Gastroesophageal sphincter (tissue), 4 donors: ENCODE measurements around the gene PLEKHM3. TPM values are rescaled to one million over a fixed set of nuclear protein-coding genes. Genes with fewer than 3 reads are reported as not detected.
"Not testable (repeated sequence)": the region's sequence is repeated elsewhere in the genome, so short reads cannot be mapped to it uniquely, and the experiment has no call there.

Source experiments
- ATAC-seq: fragments of 150-250 bp; one replicate; pipeline ENCODE4 v1.9.1; 2016; ENCODE audit warnings: mild to moderate bottlenecking, moderate library complexity
- H3K27ac ChIP-seq, 4 donors: fragments of 200-600 bp; sonication (generic) in 3 of 4; 1 replicate in 3 of 4; 2 replicates in 1 of 4; pipeline ENCODE4 v1.5.1; 2016 to 2019
- H3K27me3 ChIP-seq: fragments of 200-600 bp; sonication (generic); one replicate; pipeline ENCODE4 v1.5.1; 2019
- H3K36me3 ChIP-seq, 2 donors: fragments of 200-600 bp; sonication (generic); one replicate each; pipeline ENCODE4 v1.5.1; 2019; ENCODE audit warnings: control low read depth in 1 of 2
- H3K4me1 ChIP-seq, 3 donors: fragments of 200-600 bp; sonication (generic); 1 replicate in 2 of 3; 2 replicates in 1 of 3; pipeline ENCODE4 v1.5.1; 2016 to 2019; ENCODE audit warnings: control low read depth in 2 of 3
- H3K4me3 ChIP-seq, 2 donors: fragments of 200-600 bp; sonication (generic); one replicate each; pipeline ENCODE4 v1.5.1; 2019; ENCODE audit warnings: mild to moderate bottlenecking in 1 of 2, moderate library complexity in 1 of 2
- H3K9me3 ChIP-seq, 3 donors: fragments of 200-600 bp; sonication (generic); one replicate each; pipeline ENCODE4 v1.5.1; 2017 to 2019; ENCODE audit warnings: control low read depth in 2 of 3
- EP300 ChIP-seq: sonication (generic); formaldehyde crosslinking; IDR thresholded peaks from one replicate; pipeline ENCODE4 v1.6.1; 2017; ENCODE audit warnings: antibody characterized with exemption, mild to moderate bottlenecking
- POLR2A ChIP-seq, 2 donors: fragments of 450-650 bp; IDR thresholded peaks; one replicate each; pipeline ENCODE4 v1.6.1; 2017; ENCODE audit warnings: antibody characterized with exemption in 2 of 2, mild to moderate bottlenecking in 2 of 2, moderate library complexity in 1 of 2
- POLR2AphosphoS5 ChIP-seq: sonication (generic); formaldehyde crosslinking; IDR thresholded peaks from one replicate; pipeline ENCODE4 v1.6.1; 2017; ENCODE audit warnings: antibody characterized with exemption
- WGBS, 2 donors: methylation state at CpG; one replicate each; pipeline ENCODE4 v1.1.5; 2018; ENCODE audit warnings: low coverage in 1 of 2; 5-methylcytosine and 5-hydroxymethylcytosine counted together
- total RNA-seq, 4 donors: library from RNA; depleted of rRNA; stranded (reverse); fragments of >200 nt; gene quantifications; one replicate each; pipeline ENCODE4 v1.1.0, GENCODE V29; 2016
- TF ChIP-seq, protein P1 (sequence below), 4 experiments: fragments of 200-600 bp in 2 of 4; fragments of 450-650 bp in 2 of 4; sonication (generic) in 1 of 4; IDR thresholded peaks; one replicate each; pipeline ENCODE4 v1.5.1; 2017 to 2019; ENCODE audit warnings: antibody characterized with exemption in 4 of 4, mild to moderate bottlenecking in 2 of 4, moderate library complexity in 2 of 4

PLEKHM3 gene
- total RNA-seq, 4 donors from 2014 or later: 21.4 to 35.5 (median 29.7) TPM

DNA sequence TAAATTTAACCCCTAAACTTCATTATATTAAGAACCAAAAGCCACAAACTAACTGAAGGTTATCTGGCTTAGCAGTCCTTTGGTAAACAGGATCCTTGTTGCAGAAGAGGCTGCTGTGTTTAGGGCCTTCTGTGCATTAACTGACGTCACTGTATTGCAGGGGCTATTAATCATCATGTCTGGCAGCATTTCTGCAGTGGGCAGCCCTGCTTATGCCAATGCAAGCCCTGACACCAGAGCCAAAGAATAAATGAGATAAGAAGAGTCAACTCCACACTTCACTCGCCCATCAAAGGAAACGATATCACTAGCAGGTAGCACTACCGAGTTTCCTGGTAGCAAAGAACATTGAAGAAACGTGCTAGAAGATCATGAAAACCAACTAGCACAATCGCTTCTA, 110.6 kb downstream of the PLEKHM3 start:
- H3K4me3 ChIP-seq: no peak overlapping the region
- peaks cover 0 to 9% of the 10 kb centered on the region in 2 donors for H3K36me3 ChIP-seq
- ATAC-seq: no peak
- 97 to 100% methylated on average over 3 to 6 of the region's 6 CpGs for WGBS, 2 donors
- H3K27me3 ChIP-seq: no peaks in the 10 kb centered on the region
- no peaks in the 10 kb centered on the region for H3K4me1 ChIP-seq
- H3K9me3 ChIP-seq: no peaks in the 10 kb centered on the region
- no peak overlapping the region for H3K27ac ChIP-seq
- TF ChIP-seq EP300 (no peak), POLR2AphosphoS5 (no peak), POLR2A (IDR thresholded peaks at IDR 0.05) (no peak)
- TF ChIP-seq, protein P1, sequence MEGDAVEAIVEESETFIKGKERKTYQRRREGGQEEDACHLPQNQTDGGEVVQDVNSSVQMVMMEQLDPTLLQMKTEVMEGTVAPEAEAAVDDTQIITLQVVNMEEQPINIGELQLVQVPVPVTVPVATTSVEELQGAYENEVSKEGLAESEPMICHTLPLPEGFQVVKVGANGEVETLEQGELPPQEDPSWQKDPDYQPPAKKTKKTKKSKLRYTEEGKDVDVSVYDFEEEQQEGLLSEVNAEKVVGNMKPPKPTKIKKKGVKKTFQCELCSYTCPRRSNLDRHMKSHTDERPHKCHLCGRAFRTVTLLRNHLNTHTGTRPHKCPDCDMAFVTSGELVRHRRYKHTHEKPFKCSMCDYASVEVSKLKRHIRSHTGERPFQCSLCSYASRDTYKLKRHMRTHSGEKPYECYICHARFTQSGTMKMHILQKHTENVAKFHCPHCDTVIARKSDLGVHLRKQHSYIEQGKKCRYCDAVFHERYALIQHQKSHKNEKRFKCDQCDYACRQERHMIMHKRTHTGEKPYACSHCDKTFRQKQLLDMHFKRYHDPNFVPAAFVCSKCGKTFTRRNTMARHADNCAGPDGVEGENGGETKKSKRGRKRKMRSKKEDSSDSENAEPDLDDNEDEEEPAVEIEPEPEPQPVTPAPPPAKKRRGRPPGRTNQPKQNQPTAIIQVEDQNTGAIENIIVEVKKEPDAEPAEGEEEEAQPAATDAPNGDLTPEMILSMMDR (IDR thresholded peaks at IDR 0.05): no peak

GRCh38 chr2:207913772-207914358, 111.5 kb downstream of the PLEKHM3 start:
- Histone ChIP-seq H3K4me1 (no peaks in the 10 kb centered on the region), H3K27me3 (no peaks in the 10 kb centered on the region), H3K4me3 (no peak overlapping the region), H3K9me3 (no peaks in the 10 kb centered on the region), H3K27ac (no peak overlapping the region), H3K36me3 (peaks cover 0 to 9% of the 10 kb centered on the region in 2 donors)
- WGBS, 2 donors: 88 to 98% methylated on average over 11 to 13 of the region's 14 CpGs
- TF ChIP-seq EP300 (no peak), POLR2A (IDR thresholded peaks at IDR 0.05) (no peak), POLR2AphosphoS5 (no peak)
- TF ChIP-seq, protein P1 (IDR thresholded peaks at IDR 0.05): no peak
- no peak for ATAC-seq

GRCh38 chr2:207911856-207912255, 113.5 kb downstream of the PLEKHM3 start:
- Histone ChIP-seq H3K9me3 (no peaks in the 10 kb centered on the region), H3K27ac (no peak overlapping the region), H3K4me1 (no peaks in the 10 kb centered on the region), H3K4me3 (no peak overlapping the region), H3K36me3 (peaks cover 0 to 9% of the 10 kb centered on the region in 2 donors), H3K27me3 (no peaks in the 10 kb centered on the region)
- 59 to 82% methylated on average over 3 of the region's 3 CpGs for WGBS, 2 donors
- no peak for TF ChIP-seq EP300
- no peak for TF ChIP-seq POLR2A (IDR thresholded peaks at IDR 0.05)
- no peak for TF ChIP-seq POLR2AphosphoS5
- TF ChIP-seq, protein P1 (IDR thresholded peaks at IDR 0.05): no peak
- no peak for ATAC-seq

DNA sequence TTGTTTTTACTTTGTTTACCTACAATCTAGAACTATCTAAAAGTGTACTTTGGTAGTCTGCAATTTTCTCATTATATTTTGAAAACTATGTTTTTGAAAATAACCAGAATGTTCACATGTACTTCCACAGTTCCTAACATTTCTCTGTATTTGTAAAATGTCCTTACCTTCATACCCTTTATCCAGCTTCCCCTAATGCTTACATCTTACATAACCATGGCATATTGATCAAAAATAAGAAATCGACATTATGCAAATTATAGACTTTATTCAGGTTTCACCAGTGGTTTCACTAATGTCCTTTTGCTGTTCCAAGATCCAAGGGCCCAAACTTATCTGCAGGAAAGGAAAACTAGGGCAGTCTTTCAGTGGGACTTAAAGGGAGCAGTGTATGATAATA, 114.1 kb downstream of the PLEKHM3 start:
- TF ChIP-seq POLR2AphosphoS5 (no peak), POLR2A (IDR thresholded peaks at IDR 0.05) (no peak), EP300 (no peak)
- TF ChIP-seq, protein P1 (IDR thresholded peaks at IDR 0.05): no peak
- 100% methylated on average over 1 of the region's 1 CpG for WGBS, 2 donors
- Histone ChIP-seq H3K9me3 (no peaks in the 10 kb centered on the region), H3K27ac (no peak overlapping the region), H3K4me1 (no peaks in the 10 kb centered on the region), H3K4me3 (no peak overlapping the region), H3K36me3 (peaks cover 0 to 9% of the 10 kb centered on the region in 2 donors), H3K27me3 (no peaks in the 10 kb centered on the region)
- ATAC-seq: no peak

- not testable (repeated sequence) for H3K27ac ChIP-seq, H3K4me1 ChIP-seq, H3K27me3 ChIP-seq, H3K9me3 ChIP-seq, ATAC-seq, H3K4me3 ChIP-seq
- H3K36me3 ChIP-seq: peaks cover 0 to 10% of the 10 kb centered on the region in 2 donors
- WGBS, 2 donors: 83 to 100% methylated on average over 2 to 3 of the region's 5 CpGs
Observed at GRCh38 chr2:207906495-207906894, 118.8 kb downstream of the PLEKHM3 start.
